Measurements from ENCODE around the gene OVOL3. TPM values are rescaled to one million over a fixed set of nuclear protein-coding genes. Genes with fewer than 3 reads are reported as not detected.

Gene OVOL3
- total RNA-seq, 2 donors from 2014 or later, result not detected

GRCh38 chr19:36141039-36141927 is 30.3 kb downstream of the OVOL3 start:
- Histone ChIP-seq H3K4me3 (peak overlapping the region; percentile 78 to 89), H3K27ac (peak overlapping the region; percentile 97 to 99 (median 98)), H3K36me3 (replicated peaks in 1 of 2; ENCODE audit: insufficient read depth in 1 of 2, low read depth in 2 of 2) (peaks cover 8 to 24% of the 10 kb centered on the region in 2 donors), H3K27me3 (no peaks in the 10 kb centered on the region), H3K4me1 (peaks cover 36% of the 10 kb centered on the region), H3K9me3 (no peaks in the 10 kb centered on the region)
- peak; percentile 61 for ATAC-seq
- TF ChIP-seq CTCF (IDR thresholded peaks at IDR 0.05) (no peak), POLR2A (IDR thresholded peaks at IDR 0.05) (peak in 2 of 3 donors; percentile 41 to 51)
- DNase-seq, result peak; percentile 86 to 91 (median 89)
- intact Hi-C loops (cut with DNase I), result no loop called here
- 31 to 61% methylated on average over 15 to 28 of the region's 42 CpGs for WGBS, 2 donors

GRCh38 chr19:36142046-36142445 is 31.1 kb downstream of the OVOL3 start:
- H3K4me1 ChIP-seq, result peaks cover 28% of the 10 kb centered on the region
- peaks cover 15 to 32% of the 10 kb centered on the region in 2 donors for H3K36me3 ChIP-seq (replicated peaks in 1 of 2; ENCODE audit: insufficient read depth in 1 of 2, low read depth in 2 of 2)
- 93 to 95% methylated on average over 14 of the region's 14 CpGs for WGBS, 2 donors
- TF ChIP-seq CTCF (IDR thresholded peaks at IDR 0.05) (no peak), POLR2A (IDR thresholded peaks at IDR 0.05) (no peak)
- no peak for DNase-seq
- no peaks in the 10 kb centered on the region for H3K27me3 ChIP-seq
- no peak overlapping the region for H3K4me3 ChIP-seq
- no peaks in the 10 kb centered on the region for H3K9me3 ChIP-seq
- no peak overlapping the region for H3K27ac ChIP-seq
- intact Hi-C loops (cut with DNase I), result no loop called here
- ATAC-seq, result no peak

GRCh38 chr19:36142496-36142895 is 31.6 kb downstream of the OVOL3 start:
- no peak overlapping the region for H3K27ac ChIP-seq
- ATAC-seq, result no peak
- no peak overlapping the region for H3K4me3 ChIP-seq
- peaks cover 24% of the 10 kb centered on the region for H3K4me1 ChIP-seq
- H3K27me3 ChIP-seq, result no peaks in the 10 kb centered on the region
- no peak for TF ChIP-seq CTCF (IDR thresholded peaks at IDR 0.05)
- TF ChIP-seq POLR2A (IDR thresholded peaks at IDR 0.05), result no peak
- WGBS, 2 donors, result 93 to 96% methylated on average over 9 of the region's 9 CpGs
- intact Hi-C loops (cut with DNase I), result no loop called here
- no peak for DNase-seq
- H3K36me3 ChIP-seq (replicated peaks in 1 of 2; ENCODE audit: insufficient read depth in 1 of 2, low read depth in 2 of 2), result peaks cover 15 to 35% of the 10 kb centered on the region in 2 donors
- H3K9me3 ChIP-seq, result no peaks in the 10 kb centered on the region

DNA sequence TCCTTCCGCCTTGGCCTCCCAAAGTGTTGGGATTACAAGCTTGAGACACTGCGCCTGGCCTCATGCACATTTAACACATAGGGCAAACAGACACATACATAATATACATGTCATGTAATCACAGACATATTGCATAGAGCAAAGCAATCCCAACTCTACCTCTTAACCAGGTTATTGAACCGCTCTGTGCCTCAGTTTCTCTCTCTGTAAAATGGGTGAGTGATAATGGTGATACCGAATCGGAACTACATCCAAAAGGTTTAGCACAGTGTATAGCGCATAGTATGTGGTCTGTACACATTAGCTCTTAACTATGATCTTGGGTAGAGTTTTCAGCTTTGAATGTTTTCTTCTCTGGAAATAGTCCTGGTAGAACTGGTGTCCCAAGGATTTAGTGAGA is 33.7 kb downstream of the OVOL3 start:
- Histone ChIP-seq H3K4me1 (peaks cover 10% of the 10 kb centered on the region), H3K27ac (no peak overlapping the region), H3K36me3 (replicated peaks in 1 of 2; ENCODE audit: insufficient read depth in 1 of 2, low read depth in 2 of 2) (peaks cover 15 to 42% of the 10 kb centered on the region in 2 donors), H3K27me3 (no peaks in the 10 kb centered on the region), H3K9me3 (no peaks in the 10 kb centered on the region), H3K4me3 (no peak overlapping the region)
- WGBS, 2 donors, result 95 to 98% methylated on average over 6 of the region's 6 CpGs
- DNase-seq, result no peak
- intact Hi-C loops (cut with DNase I), result no loop called here
- TF ChIP-seq CTCF (IDR thresholded peaks at IDR 0.05), result no peak
- no peak for TF ChIP-seq POLR2A (IDR thresholded peaks at IDR 0.05)
- no peak for ATAC-seq
